ENCODE data around the gene PSMA7. TPM values are rescaled to one million over a fixed set of nuclear protein-coding genes. Genes with fewer than 3 reads are reported as not detected.

The PSMA7 gene
- total RNA-seq (2022; extraction: Qiagen RNA extraction), result 481 to 596 TPM (median 560 TPM) in 5 replicates

GRCh38 chr20:62143081-62143956, at the start of gene PSMA7, which contains the start of gene SS18L1:
Gene PSMA7 (minus strand): TSS chr20:62143394. CDS start chr20:62143303, 91 bp downstream.
Gene SS18L1 (plus strand): TSS chr20:62143769. CDS start chr20:62143821, 52 bp downstream.

GRCh38 chr20:62182469-62183425, 39.6 kb upstream of the PSMA7 start, which contains the start of gene MTG2:
Gene MTG2 (plus strand): TSS chr20:62183028. CDS start chr20:62193421, 10,393 bp downstream.

GRCh38 chr20:62121776-62122653, 21.2 kb downstream of the PSMA7 start, which contains the start of gene LSM14B:
Gene LSM14B (plus strand): TSS chr20:62122475. CDS start chr20:62122667, 192 bp downstream.

Other genes with a start within 250 kb of the PSMA7 start
- gene TAF4, start 77.5 kb downstream of the PSMA7 start, total RNA-seq (2022; extraction: Qiagen RNA extraction), result 14.2 to 18.7 TPM (median 17.4 TPM) in 5 replicates
- 21.5 to 26.4 TPM (median 26.3 TPM) in 5 replicates for gene LSM14B, start 20.9 kb downstream of the PSMA7 start, total RNA-seq (2022; extraction: Qiagen RNA extraction)
- 6.1 to 10.7 TPM (median 9.4 TPM) in 5 replicates for gene SS18L1, start 375 bp upstream of the PSMA7 start, total RNA-seq (2022; extraction: Qiagen RNA extraction)
- gene MTG2, start 39.6 kb upstream of the PSMA7 start, total RNA-seq (2022; extraction: Qiagen RNA extraction), result 29.6 to 40.6 TPM (median 37.1 TPM) in 5 replicates
- not detected in 5 replicates for gene HRH3, start 76.9 kb upstream of the PSMA7 start, total RNA-seq (2022; extraction: Qiagen RNA extraction)
- 16.5 to 21.5 TPM (median 21.2 TPM) in 5 replicates for gene OSBPL2, start 95.1 kb upstream of the PSMA7 start, total RNA-seq (2022; extraction: Qiagen RNA extraction)
- gene ADRM1, start 159.6 kb upstream of the PSMA7 start, total RNA-seq (2022; extraction: Qiagen RNA extraction), result 152 to 196 TPM (median 187 TPM) in 5 replicates
- 260 to 513 TPM (median 431 TPM) in 5 replicates for gene LAMA5, start 223.9 kb upstream of the PSMA7 start, total RNA-seq (2022; extraction: Qiagen RNA extraction)
- 2,654 to 2,993 TPM (median 2,828 TPM) in 5 replicates for gene RPS21, start 243.7 kb upstream of the PSMA7 start, total RNA-seq (2022; extraction: Qiagen RNA extraction)

Measured in A549 treated with Mapracorat at 1 μM for 4 hours (cell line).